HepG2 (cell line): Measurements from ENCODE around the gene OSER1. TPM values are rescaled to one million over a fixed set of nuclear protein-coding genes. Genes with fewer than 3 reads are reported as not detected.

Experiments used
- ATAD3A ChIP-seq: sonication (generic); formaldehyde crosslinking; IDR thresholded peaks from 2 replicates; pipeline ENCODE4 v1.4.0; 2020; ENCODE audit warnings: missing genetic modification reagents
- CEBPB ChIP-seq: IDR thresholded peaks from 2 replicates; pipeline ENCODE4 v1.6.1; 2011; ENCODE audit warnings: low read depth, low read length, improper control_type of control experiment, borderline replicate concordance
- ERF ChIP-seq: IDR thresholded peaks from 2 replicates; pipeline ENCODE4 v1.6.1; 2018; ENCODE audit warnings: missing biosample characterization, missing genetic modification reagents
- HNRNPK ChIP-seq: fragments of 200-400 bp; formaldehyde crosslinking; IDR thresholded peaks from 2 replicates; pipeline ENCODE4 v1.6.1; 2018; ENCODE audit warnings: low read length, low read depth, moderate library complexity, mild to moderate bottlenecking; ENCODE audit not compliant: poor library complexity, severe bottlenecking
- IKZF1 ChIP-seq: fragments of 450-650 bp; IDR thresholded peaks from 2 replicates; pipeline ENCODE4 v1.7.1; 2016
- JARID2 ChIP-seq: sonication (generic); formaldehyde crosslinking; IDR thresholded peaks from 2 replicates; pipeline ENCODE4 v1.8.1; 2023; ENCODE audit warnings: missing genetic modification reagents, inconsistent platforms; ENCODE audit not compliant: insufficient replicate concordance
- JUND ChIP-seq: sonication (generic); formaldehyde crosslinking; IDR thresholded peaks from 2 replicates; pipeline ENCODE4 v1.8.0; 2022; ENCODE audit warnings: mild to moderate bottlenecking, missing genetic modification reagents
- PAX8 ChIP-seq: sonication (generic); formaldehyde crosslinking; IDR thresholded peaks from 2 replicates; pipeline ENCODE4 v1.8.0; 2022; ENCODE audit warnings: mild to moderate bottlenecking, missing genetic modification reagents, borderline replicate concordance
- PITX1 ChIP-seq: sonication (generic); formaldehyde crosslinking; IDR thresholded peaks from 2 replicates; pipeline ENCODE4 v1.5.1; 2020; ENCODE audit warnings: mild to moderate bottlenecking, missing genetic modification reagents
- POLR2AphosphoS5 ChIP-seq: IDR thresholded peaks from 2 replicates; pipeline ENCODE4 v1.6.1; 2012; ENCODE audit warnings: low read depth, low read length
- PPARG ChIP-seq: conservative IDR thresholded peaks from 2 replicates; pipeline ENCODE4 v1.6.1; 2016; ENCODE audit warnings: missing biosample characterization, missing genetic modification reagents
- REXO4 ChIP-seq: sonication (generic); formaldehyde crosslinking; IDR thresholded peaks from 2 replicates; pipeline ENCODE4 v1.8.0; 2022; ENCODE audit warnings: missing genetic modification reagents, mild to moderate bottlenecking, borderline replicate concordance
- SKI ChIP-seq: fragments of 450-650 bp; IDR thresholded peaks from one replicate; pipeline ENCODE4 v1.6.1; 2018; ENCODE audit warnings: mild to moderate bottlenecking; ENCODE audit not compliant: partially characterized antibody
- SOX6 ChIP-seq, 2 experiments: fragments of 450-650 bp in 1 of 2; sonication (generic) in 1 of 2; formaldehyde crosslinking in 1 of 2; IDR thresholded peaks; 2 replicates each; pipeline versions ENCODE4 v1.4.0 to v1.6.1; 2017 to 2020; ENCODE audit warnings: antibody characterized with exemption in 1 of 2, mild to moderate bottlenecking in 1 of 2, missing genetic modification reagents in 1 of 2
- TGIF2 ChIP-seq: IDR thresholded peaks from 2 replicates; pipeline ENCODE4 v1.6.1; 2016; ENCODE audit warnings: control low read depth, missing compliant biosample characterization
- YEATS2 ChIP-seq: sonication (generic); formaldehyde crosslinking; IDR thresholded peaks from 2 replicates; pipeline ENCODE4 v1.4.0; 2020; ENCODE audit warnings: missing genetic modification reagents, borderline replicate concordance
- ZFP82 ChIP-seq: sonication (generic); formaldehyde crosslinking; IDR thresholded peaks from 2 replicates; pipeline ENCODE4 v1.5.1; 2020; ENCODE audit warnings: mild to moderate bottlenecking, missing genetic modification reagents, borderline replicate concordance
- ZNF18 ChIP-seq: sonication (generic); formaldehyde crosslinking; IDR thresholded peaks from 2 replicates; pipeline ENCODE4 v1.8.0; 2022; ENCODE audit warnings: mild to moderate bottlenecking, missing genetic modification reagents; ENCODE audit not compliant: insufficient replicate concordance
- ZNF331 ChIP-seq: sonication (generic); formaldehyde crosslinking; IDR thresholded peaks from 2 replicates; pipeline ENCODE4 v1.4.0; 2020; ENCODE audit warnings: missing genetic modification reagents
- ZNF430 ChIP-seq: sonication (generic); formaldehyde crosslinking; IDR thresholded peaks from 2 replicates; pipeline ENCODE4 v1.9.0; 2021; ENCODE audit warnings: mild to moderate bottlenecking, missing genetic modification reagents
- ZNF615 ChIP-seq: sonication (generic); formaldehyde crosslinking; IDR thresholded peaks from 2 replicates; pipeline ENCODE4 v1.5.0; 2020; ENCODE audit warnings: mild to moderate bottlenecking, missing genetic modification reagents, borderline replicate concordance
- ZNF776 ChIP-seq: sonication (generic); formaldehyde crosslinking; IDR thresholded peaks from 2 replicates; pipeline ENCODE4 v1.4.0; 2020; ENCODE audit warnings: mild to moderate bottlenecking, missing genetic modification reagents
- polyA plus RNA-seq, 8 experiments: library from polyadenylated mRNA; depleted of rRNA in 3 of 8; stranded (reverse) in 7 of 8; unstranded in 1 of 8; fragments of >200 nt; fragmentation: Illumina TruSeq in 4 of 8; extraction: Trizol in 4 of 8; gene quantifications; 2 replicates each; pipeline versions ENCODE4 v1.2.1 to v1.2.3, GENCODE V29; 2011 to 2016; ENCODE audit warnings: low read depth in 4 of 8, missing spikeins in 1 of 8, mixed read lengths in 1 of 8; ENCODE audit not compliant: insufficient read depth in 1 of 8
- total RNA-seq, 5 experiments: library from RNA; depleted of rRNA; stranded (reverse); fragments of >200 nt; fragmentation: Illumina TruSeq; extraction: Trizol; gene quantifications; 2 replicates each; pipeline ENCODE4 v1.2.3, GENCODE V29; 2016; ENCODE audit warnings: low read depth in 1 of 5
- TF ChIP-seq, protein P1 (sequence below): sonication (generic); formaldehyde crosslinking; IDR thresholded peaks from 2 replicates; pipeline ENCODE4 v1.5.1; 2020; ENCODE audit warnings: mild to moderate bottlenecking, missing genetic modification reagents, borderline replicate concordance
- TF ChIP-seq, protein P2 (sequence below): IDR thresholded peaks from 2 replicates; pipeline ENCODE4 v1.6.1; 2016; ENCODE audit warnings: control low read depth

OSER1 gene
- total and polyA plus RNA-seq, 2 of the 13 experiments (the other 11 are each of a cell fraction or from before 2014, with no cell fraction given) = 71.2 to 71.5 TPM

GRCh38 chr20:44215125-44215524 is 4.6 kb upstream of the OSER1 start (continued):
- TF ChIP-seq POLR2AphosphoS5 (no peak), ATAD3A (CRISPR knock-in tag) (no peak), REXO4 (CRISPR knock-in tag) (no peak), PAX8 (CRISPR knock-in tag) (no peak), ERF (CRISPR knock-in tag) (peak; percentile 85), ZNF18 (CRISPR knock-in tag) (no peak), TGIF2 (CRISPR knock-in tag) (no peak), SKI (no peak), ZNF615 (CRISPR knock-in tag) (no peak), ZFP82 (CRISPR knock-in tag) (no peak), ZNF776 (CRISPR knock-in tag) (no peak), SOX6 (IDR thresholded peaks at IDR 0.05) (no peak), SOX6 (CRISPR knock-in tag; IDR thresholded peaks at IDR 0.05) (no peak), PPARG (0 out of 2 replicates have a peak, but pooled peaks have one; percentile 16), JUND (CRISPR knock-in tag) (no peak), JARID2 (no peak), IKZF1 (no peak), YEATS2 (peak; percentile 61; the same call in 1 of the 2 replicates), ZNF331 (CRISPR knock-in tag) (peak; percentile 55; the same call in 1 of the 2 replicates), CEBPB (no peak), HNRNPK (no peak), ZNF430 (CRISPR knock-in tag) (no peak), PITX1 (CRISPR knock-in tag) (no peak)
- TF ChIP-seq, protein P1, sequence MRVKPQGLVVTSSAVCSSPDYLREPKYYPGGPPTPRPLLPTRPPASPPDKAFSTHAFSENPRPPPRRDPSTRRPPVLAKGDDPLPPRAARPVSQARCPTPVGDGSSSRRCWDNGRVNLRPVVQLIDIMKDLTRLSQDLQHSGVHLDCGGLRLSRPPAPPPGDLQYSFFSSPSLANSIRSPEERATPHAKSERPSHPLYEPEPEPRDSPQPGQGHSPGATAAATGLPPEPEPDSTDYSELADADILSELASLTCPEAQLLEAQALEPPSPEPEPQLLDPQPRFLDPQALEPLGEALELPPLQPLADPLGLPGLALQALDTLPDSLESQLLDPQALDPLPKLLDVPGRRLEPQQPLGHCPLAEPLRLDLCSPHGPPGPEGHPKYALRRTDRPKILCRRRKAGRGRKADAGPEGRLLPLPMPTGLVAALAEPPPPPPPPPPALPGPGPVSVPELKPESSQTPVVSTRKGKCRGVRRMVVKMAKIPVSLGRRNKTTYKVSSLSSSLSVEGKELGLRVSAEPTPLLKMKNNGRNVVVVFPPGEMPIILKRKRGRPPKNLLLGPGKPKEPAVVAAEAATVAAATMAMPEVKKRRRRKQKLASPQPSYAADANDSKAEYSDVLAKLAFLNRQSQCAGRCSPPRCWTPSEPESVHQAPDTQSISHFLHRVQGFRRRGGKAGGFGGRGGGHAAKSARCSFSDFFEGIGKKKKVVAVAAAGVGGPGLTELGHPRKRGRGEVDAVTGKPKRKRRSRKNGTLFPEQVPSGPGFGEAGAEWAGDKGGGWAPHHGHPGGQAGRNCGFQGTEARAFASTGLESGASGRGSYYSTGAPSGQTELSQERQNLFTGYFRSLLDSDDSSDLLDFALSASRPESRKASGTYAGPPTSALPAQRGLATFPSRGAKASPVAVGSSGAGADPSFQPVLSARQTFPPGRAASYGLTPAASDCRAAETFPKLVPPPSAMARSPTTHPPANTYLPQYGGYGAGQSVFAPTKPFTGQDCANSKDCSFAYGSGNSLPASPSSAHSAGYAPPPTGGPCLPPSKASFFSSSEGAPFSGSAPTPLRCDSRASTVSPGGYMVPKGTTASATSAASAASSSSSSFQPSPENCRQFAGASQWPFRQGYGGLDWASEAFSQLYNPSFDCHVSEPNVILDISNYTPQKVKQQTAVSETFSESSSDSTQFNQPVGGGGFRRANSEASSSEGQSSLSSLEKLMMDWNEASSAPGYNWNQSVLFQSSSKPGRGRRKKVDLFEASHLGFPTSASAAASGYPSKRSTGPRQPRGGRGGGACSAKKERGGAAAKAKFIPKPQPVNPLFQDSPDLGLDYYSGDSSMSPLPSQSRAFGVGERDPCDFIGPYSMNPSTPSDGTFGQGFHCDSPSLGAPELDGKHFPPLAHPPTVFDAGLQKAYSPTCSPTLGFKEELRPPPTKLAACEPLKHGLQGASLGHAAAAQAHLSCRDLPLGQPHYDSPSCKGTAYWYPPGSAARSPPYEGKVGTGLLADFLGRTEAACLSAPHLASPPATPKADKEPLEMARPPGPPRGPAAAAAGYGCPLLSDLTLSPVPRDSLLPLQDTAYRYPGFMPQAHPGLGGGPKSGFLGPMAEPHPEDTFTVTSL (CRISPR knock-in tag) = no peak
- TF ChIP-seq, protein P2, sequence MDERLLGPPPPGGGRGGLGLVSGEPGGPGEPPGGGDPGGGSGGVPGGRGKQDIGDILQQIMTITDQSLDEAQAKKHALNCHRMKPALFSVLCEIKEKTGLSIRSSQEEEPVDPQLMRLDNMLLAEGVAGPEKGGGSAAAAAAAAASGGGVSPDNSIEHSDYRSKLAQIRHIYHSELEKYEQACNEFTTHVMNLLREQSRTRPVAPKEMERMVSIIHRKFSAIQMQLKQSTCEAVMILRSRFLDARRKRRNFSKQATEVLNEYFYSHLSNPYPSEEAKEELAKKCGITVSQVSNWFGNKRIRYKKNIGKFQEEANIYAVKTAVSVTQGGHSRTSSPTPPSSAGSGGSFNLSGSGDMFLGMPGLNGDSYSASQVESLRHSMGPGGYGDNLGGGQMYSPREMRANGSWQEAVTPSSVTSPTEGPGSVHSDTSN = no peak
